PC-3 (cell line): Measurements from ENCODE around the gene WDR46. TPM values are rescaled to one million over a fixed set of nuclear protein-coding genes. Genes with fewer than 3 reads are reported as not detected.

ENCODE experiments used
- ATAC-seq: fragments of 200-7000 bp; cut with Tn5 transposase; 2 replicates; pipeline ENCODE4 v1.9.1; 2020; ENCODE audit warnings: mild to moderate bottlenecking, moderate library complexity
- BruUV-seq: library from RNA; stranded (reverse); fragments of 400-500 nt; replicated peaks from 2 replicates; lab custom pipeline; 2021; lab: Mats Ljungman, UMichigan
- CTCF ChIA-PET: fragments of 300-600 bp; sonication (Branson Sonifier 250); formaldehyde crosslinking; loops from one replicate; lab custom pipeline; 2022; ENCODE audit warnings: antibody characterized with exemption; lab: Charles Lee
- POLR2A ChIA-PET: fragments of 300-600 bp; sonication (Branson Sonifier 250); formaldehyde crosslinking; loops from one replicate; lab custom pipeline; 2022; ENCODE audit warnings: antibody characterized with exemption; ENCODE audit not compliant: unreplicated experiment; lab: Charles Lee
- DNase-seq: peaks from one replicate; pipeline ENCODE4 v3.0.0-alpha.2; 2015
- H2AFZ ChIP-seq: fragments of 300-600 bp; sonication (generic); 2 replicates; pipeline ENCODE4 v1.6.0; 2016; ENCODE audit warnings: antibody characterized with exemption, low read length
- H3F3A ChIP-seq: fragments of 300-600 bp; sonication (generic); one replicate; pipeline ENCODE4 v1.6.0; 2017; ENCODE audit warnings: antibody characterized with exemption, low read length, control low read depth, mild to moderate bottlenecking; ENCODE audit not compliant: unreplicated experiment
- H3K27ac ChIP-seq: fragments of 300-600 bp; sonication (generic); 2 replicates; pipeline ENCODE4 v1.5.1; 2016; ENCODE audit warnings: mild to moderate bottlenecking, low read length
- H3K27me3 ChIP-seq: fragments of 300-600 bp; sonication (generic); 2 replicates; pipeline ENCODE4 v1.6.1; 2016; ENCODE audit warnings: low read length, mixed read lengths
- H3K36me3 ChIP-seq: fragments of 300-600 bp; sonication (generic); 2 replicates; pipeline ENCODE4 v1.6.1; 2016; ENCODE audit warnings: low read depth, mixed run types, low read length, mixed read lengths
- H3K4me1 ChIP-seq: fragments of 300-600 bp; sonication (generic); 2 replicates; pipeline ENCODE4 v1.5.1; 2016; ENCODE audit warnings: low read length; ENCODE audit not compliant: insufficient read depth
- H3K4me2 ChIP-seq: fragments of 300-600 bp; sonication (generic); 2 replicates; pipeline ENCODE4 v1.6.0; 2016; ENCODE audit warnings: low read length
- H3K4me3 ChIP-seq: fragments of 300-600 bp; sonication (generic); 2 replicates; pipeline ENCODE4 v1.5.1; 2016; ENCODE audit warnings: mild to moderate bottlenecking, low read length, mixed read lengths
- H3K79me2 ChIP-seq: fragments of 300-600 bp; sonication (generic); 2 replicates; pipeline ENCODE4 v1.6.1; 2017; ENCODE audit warnings: low read length, mixed read lengths
- H3K9ac ChIP-seq: fragments of 300-600 bp; sonication (generic); 2 replicates; pipeline ENCODE4 v1.6.0; 2016; ENCODE audit warnings: mild to moderate bottlenecking, low read length
- H3K9me2 ChIP-seq: fragments of 300-600 bp; sonication (generic); replicated peaks from 2 replicates; pipeline ENCODE4 v1.6.1; 2016; ENCODE audit warnings: mixed run types, low read length, mixed read lengths
- H3K9me3 ChIP-seq: fragments of 300-600 bp; sonication (generic); 2 replicates; pipeline ENCODE4 v1.6.1; 2016; ENCODE audit warnings: low read length, mixed read lengths
- H4K20me1 ChIP-seq: fragments of 300-600 bp; sonication (generic); 2 replicates; pipeline ENCODE4 v1.6.1; 2016; ENCODE audit warnings: low read length, mixed read lengths
- CTCF ChIP-seq: fragments of 300-600 bp; sonication (generic); conservative IDR thresholded peaks from 2 replicates; pipeline ENCODE4 v1.5.1; 2017; ENCODE audit warnings: antibody characterized with exemption, low read depth, mild to moderate bottlenecking, low read length
- EZH2 ChIP-seq: fragments of 300-600 bp; sonication (generic); IDR thresholded peaks from one replicate; pipeline ENCODE4 v1.6.1; 2017; ENCODE audit warnings: antibody characterized with exemption, mild to moderate bottlenecking, low read length; ENCODE audit not compliant: unreplicated experiment
- EZH2phosphoT487 ChIP-seq: fragments of 300-600 bp; sonication (generic); IDR thresholded peaks from 2 replicates; pipeline ENCODE4 v1.6.1; 2018; ENCODE audit warnings: mild to moderate bottlenecking, antibody characterized with exemption, low read length, borderline replicate concordance
- intact Hi-C: fragments of 100-400 bp; cut with micrococcal nuclease; formaldehyde crosslinking; loops from 2 replicates; pipeline ENCODE4 v1.9.0; 2023
- total RNA-seq: library from RNA; depleted of rRNA; stranded (reverse); fragments of >200 nt; gene quantifications from 2 replicates; pipeline ENCODE4 v1.2.3, GENCODE V29; 2014

WDR46 gene
- total RNA-seq, 1 experiment from 2014 or later, result 104 TPM

GRCh38 chr6:33335916-33336315 is 46.9 kb upstream of the WDR46 start:
- CTCF ChIA-PET, result interaction anchor here (0.6 kb wide), 1 partner anchor 39 kb away, joined by 3 read pairs; no protein-coding TSS in a partner anchor
- no peak for ATAC-seq

GRCh38 chr6:33333666-33334065 is 44.6 kb upstream of the WDR46 start:
- ATAC-seq, result no peak
- no peak overlapping the region for H2AFZ ChIP-seq
- no TSS peak for BruUV-seq
- no peaks in the 10 kb centered on the region for H3F3A ChIP-seq
- TF ChIP-seq CTCF, result no peak
- no peak for TF ChIP-seq EZH2
- TF ChIP-seq EZH2phosphoT487, result no peak
- ChIA-PET CTCF (no interaction called here), POLR2A (no interaction called here)
- intact Hi-C loops, result no loop called here
- no peaks in the 10 kb centered on the region for H4K20me1 ChIP-seq
- H3K27ac ChIP-seq, result no peak overlapping the region
- H3K4me3 ChIP-seq, result no peak overlapping the region
- H3K4me2 ChIP-seq, result no peak overlapping the region
- no peak for DNase-seq
- no peaks in the 10 kb centered on the region for H3K9me3 ChIP-seq
- H3K36me3 ChIP-seq, result no peaks in the 10 kb centered on the region
- H3K9me2 ChIP-seq, result no peaks in the 10 kb centered on the region
- no peaks in the 10 kb centered on the region for H3K27me3 ChIP-seq
- no peaks in the 10 kb centered on the region for H3K4me1 ChIP-seq
- H3K79me2 ChIP-seq, result no peaks in the 10 kb centered on the region
- no peak overlapping the region for H3K9ac ChIP-seq

More at GRCh38 chr6:33335916-33336315, 46.9 kb upstream of the WDR46 start:
- no peaks in the 10 kb centered on the region for H3K4me1 ChIP-seq
- TF ChIP-seq EZH2 (no peak), EZH2phosphoT487 (no peak), CTCF (no peak)
- H3K27me3 ChIP-seq, result no peaks in the 10 kb centered on the region
- POLR2A ChIA-PET, result no interaction called here
- no peak overlapping the region for H3K4me3 ChIP-seq
- H4K20me1 ChIP-seq, result no peaks in the 10 kb centered on the region
- no peaks in the 10 kb centered on the region for H3F3A ChIP-seq
- DNase-seq, result no peak
- no peak overlapping the region for H3K9ac ChIP-seq
- H3K9me2 ChIP-seq, result no peaks in the 10 kb centered on the region
- H3K4me2 ChIP-seq, result no peak overlapping the region
- H3K79me2 ChIP-seq, result no peaks in the 10 kb centered on the region
- no TSS peak for BruUV-seq
- no peak overlapping the region for H3K27ac ChIP-seq
- H2AFZ ChIP-seq, result no peak overlapping the region
- intact Hi-C loops, result no loop called here
- H3K9me3 ChIP-seq, result no peaks in the 10 kb centered on the region
- H3K36me3 ChIP-seq, result no peaks in the 10 kb centered on the region

- no peaks in the 10 kb centered on the region for H4K20me1 ChIP-seq
- no peak for TF ChIP-seq EZH2
- no peak for TF ChIP-seq CTCF
- TF ChIP-seq EZH2phosphoT487, result no peak
- no peaks in the 10 kb centered on the region for H3K79me2 ChIP-seq
- no peak overlapping the region for H2AFZ ChIP-seq
- H3K4me3 ChIP-seq, result no peak overlapping the region
- H3K4me1 ChIP-seq, result no peaks in the 10 kb centered on the region
- H3F3A ChIP-seq, result no peaks in the 10 kb centered on the region
- no peaks in the 10 kb centered on the region for H3K36me3 ChIP-seq
- ChIA-PET CTCF (interaction anchor here (0.7 kb wide), 1 partner anchor 467 kb away, joined by 3 read pairs; no protein-coding TSS in a partner anchor), POLR2A (no interaction called here)
- intact Hi-C loops, result no loop called here
- no peak overlapping the region for H3K9ac ChIP-seq
- H3K9me2 ChIP-seq, result no peaks in the 10 kb centered on the region
- ATAC-seq (no peak), DNase-seq (no peak)
- no TSS peak for BruUV-seq
- H3K27me3 ChIP-seq, result no peaks in the 10 kb centered on the region
- H3K4me2 ChIP-seq, result no peak overlapping the region
- no peak overlapping the region for H3K27ac ChIP-seq
- H3K9me3 ChIP-seq, result no peaks in the 10 kb centered on the region
Observed at GRCh38 chr6:33330736-33331135, 41.7 kb upstream of the WDR46 start.
